GM12892 (cell line): ENCODE measurements around the gene ZSWIM6.

Experiments used
- POLR2A ChIP-seq: IDR thresholded peaks from 2 replicates; pipeline ENCODE4 v1.6.1; 2011; ENCODE audit warnings: low read depth, low read length, control low read depth
- TAF1 ChIP-seq: IDR thresholded peaks from 2 replicates; pipeline ENCODE4 v1.6.1; 2011; ENCODE audit warnings: low read depth, mild to moderate bottlenecking, control low read depth, low read length, borderline replicate concordance

DNA sequence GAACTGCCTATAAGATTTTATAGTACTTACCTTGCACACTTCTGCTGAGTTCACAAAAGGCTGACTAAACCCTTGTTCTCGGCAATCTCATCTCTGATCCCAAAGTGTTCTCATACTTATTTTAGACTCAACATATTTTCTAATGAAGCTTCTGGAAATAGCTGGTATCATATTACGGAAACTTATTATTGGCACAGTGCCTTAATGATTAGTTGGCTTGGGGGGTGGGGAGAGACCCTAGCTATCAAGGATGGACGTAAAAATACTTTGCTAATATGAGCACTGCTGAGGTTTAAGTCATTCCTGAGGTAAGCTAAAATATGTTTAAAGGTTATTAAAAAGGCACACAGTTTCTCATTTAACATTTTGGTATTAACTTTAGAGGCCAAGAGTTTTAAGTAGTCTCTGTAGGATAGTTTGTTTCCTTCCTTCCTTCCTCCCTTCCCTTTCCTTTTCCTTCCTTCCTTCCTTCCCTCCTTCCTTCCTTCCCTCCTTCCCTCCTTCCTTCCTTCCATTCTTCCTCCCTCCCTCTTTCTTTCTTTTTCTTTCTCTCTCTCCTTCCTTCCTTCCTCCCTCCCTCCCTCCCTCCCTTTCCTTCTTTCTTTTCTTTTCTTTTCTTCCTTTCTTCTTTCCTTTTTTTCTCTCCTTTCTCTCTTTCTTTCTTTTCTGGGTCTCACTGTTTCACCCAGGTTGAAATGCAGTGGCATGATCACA, 31.5 kb downstream of the ZSWIM6 start:
- TF ChIP-seq TAF1 (no peak), POLR2A (no peak)
